Naive thymus-derived CD4-positive, alpha-beta T cell (primary cell): ENCODE data around the gene PBLD. TPM values are rescaled to one million over a fixed set of nuclear protein-coding genes. Genes with fewer than 3 reads are reported as not detected.

Experiments used
- polyA plus RNA-seq, 2 donors: library from polyadenylated mRNA; unstranded; fragments of 300-500 nt; fragmentation: Illumina TruSeq; gene quantifications; one replicate each; pipeline ENCODE4 v1.2.3, GENCODE V29; 2021
- total RNA-seq, 6 experiments: library from RNA in 5 of 6; stranded (reverse) in 5 of 6; gene quantifications; 1 replicate in 5 of 6; 2 replicates in 1 of 6; pipeline ENCODE4 v1.2.3 and lab custom pipeline; 2021 to 2026

Gene PBLD
- total and polyA plus RNA-seq, 7 experiments from 2014 or later: 0.72 to 3.5 (median 1.5) TPM

Other genes starting within 250 kb of the PBLD start
- gene MYPN, start 223.4 kb downstream of the PBLD start, total RNA-seq: not detected
- gene MYPN, start 223.4 kb downstream of the PBLD start, polyA plus RNA-seq: not detected
- gene ATOH7, start 100.8 kb downstream of the PBLD start, total RNA-seq: not detected
- gene ATOH7, start 100.8 kb downstream of the PBLD start, polyA plus RNA-seq: not detected
- 100 to 1,000 TPM; 125 to 190 (median 156) TPM for gene HNRNPH3, start 864 bp downstream of the PBLD start, total RNA-seq
- 100 to 1,000 TPM; 148 to 182 TPM for gene HNRNPH3, start 864 bp downstream of the PBLD start, polyA plus RNA-seq
- gene RUFY2, start 74.3 kb upstream of the PBLD start, total RNA-seq: 10 to 100 TPM; 15.1 to 24.7 (median 20.4) TPM
- 1 to 10 TPM; 6.1 to 6.4 TPM for gene RUFY2, start 74.3 kb upstream of the PBLD start, polyA plus RNA-seq
- gene DNA2, start 139.0 kb upstream of the PBLD start, total RNA-seq: 10 to 100 TPM in 1 of 5 experiments, 1 to 10 TPM in 4; 3.8 to 40.2 (median 6.3) TPM
- gene DNA2, start 139.0 kb upstream of the PBLD start, polyA plus RNA-seq: under 1 TPM; 0.40 to 0.43 TPM
- gene SLC25A16, start 194.6 kb upstream of the PBLD start, total RNA-seq: 10 to 100 TPM; 19.1 to 28.3 (median 26.5) TPM
- gene SLC25A16, start 194.6 kb upstream of the PBLD start, polyA plus RNA-seq: 1 to 10 TPM; 3.5 to 6.9 TPM
- 1 to 10 TPM; 2.5 to 3.0 (median 2.9) TPM for gene TET1, start 227.4 kb upstream of the PBLD start, total RNA-seq
- gene TET1, start 227.4 kb upstream of the PBLD start, polyA plus RNA-seq: 1 to 10 TPM; 1.4 to 1.6 TPM